HG02885 (cell line): Measurements from ENCODE around the gene LYPD3.
A peak's percentile ranks its signal among the peaks of the same experiment; 100 is the strongest.

Source experiments
- ATAC-seq: cut with Tn5 transposase; IDR thresholded peaks from one replicate; pipeline ENCODE4 v1.9.1; 2021; ENCODE audit warnings: mild to moderate bottlenecking; ENCODE audit not compliant: unreplicated experiment, poor library complexity

The LYPD3 gene

DNA sequence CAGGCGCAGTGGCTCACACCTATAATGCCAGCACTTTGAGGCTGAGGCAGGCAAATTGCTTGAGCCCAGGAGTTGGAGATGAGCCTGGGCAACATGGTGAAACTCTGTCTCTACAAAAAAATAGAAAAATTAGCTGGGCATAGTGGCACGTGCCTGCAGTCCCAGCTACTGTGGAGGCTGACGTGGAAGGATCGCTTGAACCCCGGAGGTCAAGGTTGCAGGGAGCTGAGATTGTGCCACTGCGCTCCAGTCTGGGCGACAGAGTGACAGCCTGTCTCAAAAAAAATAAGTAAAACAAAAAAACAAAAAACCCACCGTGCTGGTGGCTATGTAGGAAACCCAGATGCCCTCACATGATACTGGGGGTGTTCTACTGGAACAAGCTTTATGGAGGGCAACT, 22.8 kb upstream of the LYPD3 start:
- ATAC-seq: no peak

DNA sequence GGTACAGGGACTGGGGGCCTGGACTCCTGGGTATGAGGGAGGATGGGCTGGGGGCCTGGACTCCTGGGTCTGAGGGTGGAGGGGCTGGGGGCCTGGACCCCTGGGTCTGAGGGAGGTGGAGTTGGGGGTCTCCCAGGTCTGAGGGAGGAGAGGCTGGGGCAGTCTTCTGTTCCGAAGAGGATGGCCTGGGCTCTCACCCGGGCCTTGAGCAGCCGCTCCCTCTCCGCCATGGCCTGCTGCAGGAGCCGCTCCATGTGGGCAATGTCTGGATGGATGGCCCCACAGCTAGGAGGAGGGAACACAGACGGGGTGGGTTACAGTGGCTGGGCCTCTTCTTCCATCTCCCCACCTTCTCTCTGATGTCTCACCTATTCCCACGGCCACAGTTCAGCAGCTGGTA, 21.0 kb upstream of the LYPD3 start:
- ATAC-seq: no peak

DNA sequence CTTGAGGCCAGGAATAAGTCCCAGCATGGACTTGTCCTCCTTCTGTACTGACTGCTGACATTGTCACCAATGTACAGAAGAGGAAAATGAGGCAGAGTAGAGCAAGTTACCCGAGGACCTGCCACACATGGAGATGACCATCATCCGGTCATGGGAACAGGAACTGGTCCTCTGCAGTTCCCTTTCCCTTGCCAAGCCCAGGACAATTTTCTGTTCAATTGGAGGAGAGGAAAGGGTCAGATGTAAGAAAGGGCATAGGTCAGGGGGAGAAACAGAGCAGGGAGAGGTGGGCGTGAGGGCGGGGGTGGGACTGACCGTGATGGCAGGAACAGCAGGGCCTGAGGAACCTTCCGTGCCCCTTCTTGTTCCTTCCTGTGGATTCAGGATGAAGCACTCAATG, 20.5 kb upstream of the LYPD3 start:
- ATAC-seq: no peak

DNA sequence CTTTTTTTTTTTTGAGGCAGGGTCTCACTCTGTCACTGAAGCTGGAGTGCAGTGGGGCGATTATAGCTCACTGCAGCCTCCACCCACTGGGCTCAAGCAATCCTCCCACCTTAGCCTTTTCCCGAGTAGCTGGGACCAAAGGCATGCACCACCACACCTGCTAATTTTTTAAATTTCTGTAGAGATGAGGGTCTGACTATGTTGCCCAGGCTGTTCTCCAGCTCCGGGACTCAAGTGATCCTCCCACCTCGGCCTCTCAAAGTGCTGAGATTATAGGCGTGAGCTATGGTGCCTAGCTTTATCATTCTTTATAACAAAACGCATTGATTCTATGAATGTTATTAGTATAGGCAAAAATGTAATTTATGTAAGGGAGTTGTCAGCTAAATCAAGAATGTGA, 17.9 kb upstream of the LYPD3 start:
- no peak for ATAC-seq

DNA sequence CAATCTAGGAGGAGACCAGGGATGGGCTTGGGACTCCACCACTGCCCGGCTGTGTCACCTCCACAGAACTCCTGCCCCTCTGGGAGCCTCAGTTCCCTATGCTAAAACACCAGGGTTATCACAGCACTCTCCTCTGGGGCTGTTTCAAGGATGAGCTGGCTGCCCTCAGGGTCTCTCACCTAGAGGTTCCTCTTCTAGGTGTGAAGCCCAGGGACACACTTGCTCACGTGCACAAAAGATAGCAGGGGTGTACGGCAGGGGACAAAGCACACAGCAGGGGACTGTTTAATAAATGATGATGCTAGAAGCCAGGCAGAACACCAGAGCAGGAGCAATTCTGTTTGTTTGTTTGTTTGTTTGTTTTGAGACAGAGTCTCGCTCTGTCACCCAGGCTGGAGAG, 16.8 kb upstream of the LYPD3 start:
- ATAC-seq: no peak

DNA sequence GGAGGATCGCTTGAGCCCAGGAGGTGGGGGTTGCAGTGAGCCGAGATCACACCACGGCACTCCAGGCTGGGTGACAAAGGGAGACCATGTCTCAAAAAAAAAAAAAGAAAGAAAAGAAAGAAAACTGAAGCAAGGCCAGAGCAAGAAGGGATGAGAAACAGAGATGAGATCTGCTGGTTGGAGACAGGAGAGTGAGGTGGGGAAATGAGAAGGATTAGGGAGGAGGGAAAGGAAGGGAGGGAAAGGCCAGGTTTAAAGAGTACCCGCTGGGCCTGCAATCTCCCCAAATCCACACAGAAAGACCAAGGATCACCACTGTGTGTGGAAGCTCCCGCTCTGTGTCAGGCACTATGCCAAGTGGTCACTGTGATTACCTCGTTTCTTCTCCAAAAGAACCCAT, 16.3 kb upstream of the LYPD3 start:
- ATAC-seq: no peak

DNA sequence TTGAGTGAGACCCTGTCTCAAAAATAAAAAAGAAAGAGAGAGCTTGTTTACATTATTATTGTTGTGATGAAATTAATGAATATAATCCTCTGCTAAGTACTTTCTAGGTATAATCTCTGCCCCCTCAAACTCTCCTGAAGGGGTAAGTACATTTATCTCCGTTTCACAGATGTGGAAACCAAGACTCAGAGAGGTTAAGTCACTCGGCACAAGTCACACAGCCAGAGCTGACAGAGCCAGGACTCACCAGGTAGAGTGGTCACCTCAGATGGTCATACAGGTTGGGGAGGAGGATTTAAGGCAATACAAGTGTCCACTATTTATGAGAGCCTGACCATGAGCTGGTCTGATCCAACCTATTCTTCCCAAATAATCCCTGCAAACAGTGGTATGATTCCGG, 15.2 kb upstream of the LYPD3 start:
- no peak for ATAC-seq

DNA sequence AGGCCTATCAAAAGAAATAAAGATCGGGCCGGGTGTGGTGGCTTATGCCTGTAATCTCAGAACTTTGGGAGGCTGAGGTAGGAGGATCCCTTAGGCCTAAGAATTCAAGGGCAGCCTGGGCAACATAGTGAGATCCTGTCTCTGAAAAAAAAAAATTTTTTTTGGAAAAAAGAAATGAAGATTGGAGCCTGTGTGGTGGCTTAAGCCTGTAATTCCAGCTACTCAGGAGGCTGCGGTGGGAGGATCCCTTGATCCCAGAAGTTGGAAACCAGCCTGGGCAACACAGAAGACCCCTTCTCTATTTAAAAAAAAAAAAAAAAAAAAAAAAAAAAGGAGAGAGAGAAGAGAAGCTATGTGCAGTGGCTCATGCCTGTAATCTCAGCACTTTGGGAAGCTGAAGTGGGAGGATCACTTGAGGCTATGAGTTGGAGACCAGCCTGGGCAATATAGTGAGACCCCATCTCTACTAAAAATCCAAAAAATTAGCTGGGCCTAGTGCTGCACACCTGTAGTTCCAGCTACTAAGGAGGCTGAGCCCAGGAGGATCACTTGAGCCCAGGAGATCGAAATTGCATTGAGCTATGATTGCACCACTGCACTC, 14.7 kb upstream of the LYPD3 start:
- no peak for ATAC-seq

DNA sequence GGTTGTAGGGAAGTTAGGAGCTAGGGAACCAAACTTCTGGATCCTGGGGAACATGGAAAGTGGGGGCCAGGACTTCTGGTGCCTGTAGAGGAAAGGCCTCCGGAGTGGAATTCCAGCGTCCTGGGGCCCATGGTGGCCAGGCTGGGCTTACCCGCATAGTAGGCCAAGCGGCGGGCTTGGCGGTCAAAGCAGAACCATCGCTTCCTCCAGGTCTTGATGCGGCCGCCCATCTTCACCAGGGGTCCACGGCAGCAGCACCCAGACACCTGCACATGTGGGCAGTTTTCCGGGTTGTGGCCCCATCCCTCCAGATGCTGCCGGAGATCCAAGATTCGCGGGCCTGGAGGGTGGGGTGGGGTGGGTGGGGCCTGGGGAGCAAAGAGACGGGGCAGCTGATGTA, 13.8 kb upstream of the LYPD3 start:
- ATAC-seq: no peak

DNA sequence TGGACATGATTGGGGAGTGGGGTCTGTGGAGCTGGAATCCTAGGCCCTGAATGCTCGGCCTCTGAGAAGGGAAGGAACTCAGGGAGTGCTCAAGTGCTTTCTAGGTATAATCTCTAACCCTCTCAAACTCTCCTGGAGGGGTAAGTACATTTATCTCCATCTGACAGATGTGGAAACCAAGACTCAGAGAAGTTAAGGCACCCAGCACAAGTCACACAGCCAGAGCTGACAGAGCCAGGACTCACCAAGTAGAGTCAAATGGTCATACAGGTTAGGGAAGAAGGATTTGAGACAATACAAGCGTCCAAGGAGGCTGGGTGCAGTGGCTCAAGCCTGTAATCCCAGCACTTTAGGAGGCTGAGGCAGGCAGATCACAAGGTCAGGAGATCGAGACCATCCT, 12.9 kb upstream of the LYPD3 start:
- ATAC-seq: no peak

DNA sequence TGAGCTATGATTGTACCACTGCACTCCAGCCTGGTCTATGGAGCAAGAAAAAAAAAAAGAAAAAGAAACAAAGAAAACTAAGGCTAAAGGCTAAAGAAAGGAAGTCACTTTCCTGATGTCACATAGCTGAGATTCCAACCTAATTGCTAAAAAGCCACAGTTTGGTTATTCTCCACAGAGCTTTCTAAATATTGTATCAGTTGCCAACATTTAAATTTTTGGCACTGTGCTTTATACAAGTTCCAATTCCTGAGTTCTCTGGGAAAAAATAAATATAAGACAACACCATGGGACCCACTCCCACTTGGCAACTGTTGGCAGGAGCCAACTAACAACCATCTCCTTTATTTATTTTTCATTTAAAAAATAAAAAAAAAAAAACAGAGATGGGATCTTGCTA, 11.2 kb upstream of the LYPD3 start:
- ATAC-seq: no peak

DNA sequence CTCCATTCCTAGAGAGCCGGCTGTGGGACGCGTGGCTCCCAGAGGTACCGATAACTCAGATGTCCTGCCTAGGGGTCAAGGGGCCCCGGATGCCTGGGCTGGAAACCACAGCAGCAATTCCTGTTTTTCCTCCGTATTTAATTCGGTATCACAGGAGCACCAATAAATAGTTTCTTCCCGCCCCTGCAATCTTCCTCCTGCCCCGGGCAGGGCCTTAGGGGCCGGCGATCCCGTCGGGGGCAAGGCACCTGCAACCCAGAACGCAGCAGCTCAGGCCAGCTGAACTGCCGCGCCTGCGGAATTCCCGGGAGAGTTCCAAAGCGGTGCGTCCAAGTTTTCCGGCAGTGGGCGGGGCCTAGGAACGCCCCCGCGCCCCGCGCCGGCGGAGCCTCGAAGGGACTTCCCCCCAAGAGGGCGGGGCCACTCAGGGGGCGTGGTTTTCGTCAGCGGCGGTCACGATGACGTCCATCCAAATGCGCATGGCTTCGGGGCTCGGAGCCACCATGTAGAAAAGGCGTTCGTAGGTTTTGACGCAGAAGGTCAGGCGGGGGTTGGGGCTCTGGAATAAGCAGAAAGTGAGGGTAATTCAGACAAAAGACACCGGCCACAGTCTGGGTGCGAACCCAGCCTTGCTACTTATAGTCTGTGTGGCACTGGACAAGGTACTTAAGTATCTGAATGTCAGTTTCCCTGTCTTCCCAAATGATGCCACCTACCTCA, 9.7 kb upstream of the LYPD3 start:
- ATAC-seq: peak; percentile 75

DNA sequence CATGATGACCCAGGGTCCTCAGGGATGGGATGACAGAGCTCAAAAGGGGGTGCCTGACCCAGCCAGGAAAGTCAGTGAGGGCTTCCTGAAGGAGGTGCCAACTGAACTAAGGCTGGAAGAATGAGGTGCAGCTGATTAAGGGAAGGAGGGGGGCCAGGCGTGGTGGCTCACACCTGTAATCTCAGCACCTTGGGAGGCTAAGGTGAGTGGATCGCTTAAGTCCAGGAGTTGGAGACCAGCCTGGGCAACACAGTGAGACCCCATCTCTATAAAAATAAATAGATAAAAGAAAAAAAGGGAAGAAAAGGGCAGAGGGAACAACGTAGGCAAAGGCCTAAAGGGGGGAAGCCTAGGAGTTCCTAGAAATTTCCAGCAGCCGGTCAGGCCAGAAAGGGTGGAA, 9.1 kb upstream of the LYPD3 start:
- ATAC-seq: no peak

DNA sequence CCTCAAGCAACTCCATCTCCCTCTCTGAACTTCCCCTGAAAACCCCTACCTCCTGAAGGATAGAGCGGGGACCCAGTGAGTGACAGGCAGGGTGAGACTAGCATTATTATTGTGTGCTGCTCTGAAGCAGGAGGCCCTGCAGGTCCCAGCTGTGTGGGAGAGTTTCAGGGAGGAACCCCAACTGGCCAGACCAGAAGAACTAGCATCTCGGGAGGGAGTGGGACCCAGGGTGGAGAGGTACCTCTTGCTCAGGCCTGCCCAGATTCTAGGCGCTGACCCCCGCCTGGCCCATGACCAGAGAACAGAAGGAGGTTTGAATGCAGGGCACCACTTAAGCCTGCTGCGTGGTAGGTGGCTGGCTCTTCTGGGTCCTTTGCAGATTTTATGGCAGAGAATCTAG, 5.7 kb upstream of the LYPD3 start:
- no peak for ATAC-seq

DNA sequence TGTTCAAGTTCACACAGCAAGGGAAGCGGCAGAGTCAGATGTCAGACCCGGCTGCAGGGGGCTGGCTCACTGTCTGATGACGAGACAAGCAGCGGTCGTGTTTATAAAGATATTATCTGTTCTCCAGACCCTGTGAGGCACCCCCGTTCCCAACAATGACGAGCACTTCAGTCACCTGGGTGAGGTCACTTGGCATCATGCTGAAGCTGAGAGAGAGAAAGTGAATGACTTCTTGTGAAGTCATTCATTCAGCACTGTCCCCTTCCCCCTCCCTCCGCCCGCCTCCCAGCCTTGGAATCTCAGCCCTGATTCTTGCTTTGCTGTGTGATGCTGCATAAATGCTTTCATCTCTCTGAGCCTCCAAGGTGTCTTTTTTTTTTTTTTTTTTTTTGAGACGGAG, 4.9 kb upstream of the LYPD3 start:
- ATAC-seq: no peak

DNA sequence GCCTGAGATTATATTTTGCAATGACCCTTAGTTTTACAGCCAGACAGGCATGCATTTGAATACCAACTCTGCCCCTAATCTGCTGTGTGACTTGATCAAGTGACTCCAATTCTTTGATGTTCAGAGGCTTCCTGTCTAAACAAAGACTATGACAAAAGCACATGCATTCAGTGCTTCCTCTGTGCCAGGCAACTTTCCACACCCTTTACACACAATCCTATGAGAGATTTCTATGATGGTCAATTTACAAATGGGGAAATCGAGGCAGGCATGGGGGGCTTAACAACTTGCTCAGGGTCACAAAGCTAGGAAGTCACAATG, 3.7 kb upstream of the LYPD3 start:
- no peak for ATAC-seq

DNA sequence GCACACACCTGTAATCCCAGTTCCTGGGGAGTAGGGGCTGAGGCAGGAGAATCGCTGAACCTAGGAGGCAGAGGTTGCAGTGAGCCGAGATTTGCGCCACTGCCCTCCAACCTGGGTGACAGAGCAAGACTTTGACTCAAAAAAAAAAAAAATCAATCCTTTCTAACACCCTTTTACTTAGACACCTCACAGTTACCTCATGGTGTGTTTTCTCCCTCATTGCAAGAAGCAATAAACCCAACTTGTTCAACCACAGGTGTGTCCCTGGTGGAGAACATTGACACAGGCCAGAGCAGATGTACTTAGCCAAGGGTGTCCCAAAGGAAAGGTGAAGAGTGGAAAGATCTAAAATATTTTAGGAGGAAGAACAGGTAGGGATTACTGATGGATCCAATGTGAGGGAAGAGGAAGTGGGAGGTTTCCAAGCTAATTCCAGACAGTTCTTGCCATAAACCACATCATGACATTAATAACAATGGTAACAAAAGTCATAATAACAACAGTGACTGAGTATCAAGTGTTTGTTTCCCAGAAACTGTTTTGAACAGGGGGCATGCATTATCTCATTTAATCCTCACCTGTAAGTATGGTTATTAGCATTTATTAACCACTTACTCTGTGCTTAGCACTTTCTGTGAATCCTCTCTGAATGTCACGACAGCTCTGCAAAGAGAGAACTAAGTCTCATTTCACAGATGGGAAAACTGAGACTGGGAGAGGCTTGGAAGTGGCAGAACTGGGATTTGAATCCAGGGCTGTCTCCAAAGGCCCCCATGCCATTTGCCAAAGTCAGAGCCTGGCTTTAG, 3.1 kb upstream of the LYPD3 start:
- no peak for ATAC-seq

DNA sequence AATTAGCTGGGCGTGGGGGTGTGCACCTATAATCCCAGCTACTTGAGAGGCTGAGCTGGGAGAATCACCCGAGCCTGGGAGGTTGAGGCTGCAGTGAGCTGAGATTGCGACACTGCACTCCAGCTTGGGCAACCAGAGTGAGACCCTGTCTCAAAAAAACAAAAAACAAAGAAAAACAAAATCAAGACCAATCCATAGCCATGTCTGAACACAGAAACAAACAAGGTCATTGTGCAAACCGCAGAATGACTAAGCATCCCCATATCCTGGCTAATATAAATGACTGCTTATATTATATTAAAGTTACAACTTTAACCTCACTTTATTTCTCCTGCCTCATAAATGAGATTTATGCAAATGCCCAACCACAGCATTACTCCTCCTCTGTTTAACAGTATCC, 2.3 kb upstream of the LYPD3 start:
- no peak for ATAC-seq

DNA sequence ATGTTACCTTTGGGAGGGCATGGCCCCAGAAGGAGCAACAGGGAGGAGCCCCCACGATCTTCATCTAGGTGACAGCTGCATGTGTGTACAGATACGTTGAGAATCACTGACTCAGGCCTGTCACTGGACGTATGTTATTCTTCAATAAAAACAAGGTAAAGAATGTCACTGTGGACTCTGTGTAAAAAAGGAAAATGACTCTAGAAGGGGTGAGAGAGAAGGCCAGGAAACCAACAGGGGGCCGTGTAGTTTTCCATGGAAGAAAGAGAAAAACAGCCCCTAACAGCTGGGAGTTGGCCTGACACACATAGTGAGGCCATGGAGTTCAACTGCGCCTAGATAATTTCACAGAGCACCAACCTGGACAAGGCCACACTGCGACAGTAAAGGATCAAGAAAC, 1.9 kb upstream of the LYPD3 start:
- no peak for ATAC-seq

DNA sequence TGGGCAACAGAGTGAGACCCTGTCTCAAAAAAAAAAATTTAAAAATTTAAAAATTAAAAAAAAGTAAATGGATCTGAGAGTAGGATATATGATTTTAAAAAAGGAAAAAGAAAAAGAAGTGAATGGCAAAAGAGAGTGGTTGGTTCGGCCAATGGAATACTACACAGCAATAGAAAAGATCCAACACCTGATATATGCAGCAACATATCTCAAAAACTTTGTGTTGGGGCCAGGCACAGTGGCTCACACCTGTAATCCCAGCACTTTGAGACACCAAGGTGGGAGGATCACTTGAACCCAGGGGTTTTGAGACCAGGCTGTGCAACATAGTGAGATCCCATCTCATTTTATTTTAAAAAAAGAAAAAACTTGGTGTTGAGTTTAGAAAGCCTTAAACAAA, 1.4 kb upstream of the LYPD3 start:
- no peak for ATAC-seq

DNA sequence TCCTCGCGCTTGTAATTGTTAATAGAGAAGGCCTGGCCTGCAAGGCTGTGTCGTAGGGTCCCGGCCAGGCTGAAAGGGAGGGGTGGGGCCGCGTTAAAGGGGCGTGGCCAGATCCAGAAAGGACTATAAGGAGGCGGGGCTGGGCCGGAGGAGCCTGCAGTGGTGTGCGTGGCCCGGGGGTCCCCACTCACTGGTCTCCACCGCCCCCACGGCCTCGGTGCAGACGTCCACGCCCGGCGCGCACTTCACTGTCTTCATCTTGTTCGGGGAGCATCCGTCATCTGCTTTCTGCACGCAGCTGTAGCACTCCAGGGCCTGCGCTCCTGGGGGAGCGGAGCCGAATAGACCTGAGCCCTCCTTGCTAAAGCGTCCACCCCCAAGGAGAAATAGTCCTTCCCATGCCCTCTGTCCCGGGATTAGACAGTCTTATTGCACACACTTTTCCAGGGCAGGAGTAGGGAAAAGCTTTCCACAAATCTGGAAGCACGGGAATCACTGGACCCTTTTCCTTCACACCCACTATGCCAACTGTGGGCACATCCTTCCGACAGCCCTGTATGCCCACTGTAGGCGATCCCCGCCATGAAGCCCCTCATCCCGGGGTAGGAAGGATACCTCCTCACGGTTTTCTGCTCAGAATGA, 1.2 kb downstream of the LYPD3 start:
- peak; percentile 41 for ATAC-seq
